Fibroblast of pulmonary artery (primary cell): ENCODE results near the gene LDAF1.
A peak's percentile ranks its signal among the peaks of the same experiment; 100 is the strongest.
"Not testable (repeated sequence)": the region's sequence is repeated elsewhere in the genome, so short reads cannot be mapped to it uniquely, and the experiment has no call there.

Experiments used
- DNase-seq: peaks from one replicate; pipeline ENCODE4 v3.0.0-alpha.2; 2010; ENCODE audit warnings: low read depth
- H3K4me3 ChIP-seq: replicated peaks from 2 replicates; pipeline ENCODE4 v1.5.1; 2011; ENCODE audit warnings: low read depth, mild to moderate bottlenecking, control low read depth, low read length, moderate library complexity
- TF ChIP-seq, protein P1 (sequence below): IDR thresholded peaks from 2 replicates; pipeline ENCODE4 v1.5.1; 2011; ENCODE audit warnings: mild to moderate bottlenecking, control low read depth, low read length, inconsistent platforms; ENCODE audit errors: missing control alignments

LDAF1 gene

DNA sequence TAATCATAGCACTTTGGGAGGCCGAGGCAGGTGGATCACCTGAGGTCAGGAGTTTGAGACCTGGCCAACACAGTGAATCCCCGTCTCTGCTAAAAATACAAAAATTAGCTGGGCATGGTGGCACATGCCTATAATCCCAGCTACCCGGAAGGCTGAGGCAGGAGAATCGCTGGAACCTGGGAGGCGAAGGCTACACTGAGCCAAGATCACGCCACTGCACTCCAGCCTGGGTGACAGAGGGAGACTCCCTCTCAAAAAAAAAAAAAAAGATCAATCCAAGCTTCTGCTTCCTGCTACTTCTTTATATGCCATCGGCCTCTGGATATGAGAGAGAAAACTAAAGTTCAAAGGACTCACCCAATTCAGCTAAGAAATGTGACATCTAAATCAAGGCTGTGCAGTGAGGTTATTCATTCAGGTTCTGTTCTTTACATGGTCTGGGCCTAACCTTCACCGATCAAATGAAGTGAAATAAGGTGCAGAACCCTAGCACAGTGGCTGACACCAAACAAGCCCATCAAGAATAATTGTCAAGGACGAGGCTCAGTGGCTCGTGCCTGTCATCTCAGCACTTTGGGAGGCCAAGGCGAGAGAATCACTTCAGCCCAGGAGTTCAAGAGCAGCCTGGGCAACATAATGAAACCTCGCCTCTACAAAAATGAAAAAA lies 27.3 kb downstream of the LDAF1 start:
- TF ChIP-seq, protein P1, sequence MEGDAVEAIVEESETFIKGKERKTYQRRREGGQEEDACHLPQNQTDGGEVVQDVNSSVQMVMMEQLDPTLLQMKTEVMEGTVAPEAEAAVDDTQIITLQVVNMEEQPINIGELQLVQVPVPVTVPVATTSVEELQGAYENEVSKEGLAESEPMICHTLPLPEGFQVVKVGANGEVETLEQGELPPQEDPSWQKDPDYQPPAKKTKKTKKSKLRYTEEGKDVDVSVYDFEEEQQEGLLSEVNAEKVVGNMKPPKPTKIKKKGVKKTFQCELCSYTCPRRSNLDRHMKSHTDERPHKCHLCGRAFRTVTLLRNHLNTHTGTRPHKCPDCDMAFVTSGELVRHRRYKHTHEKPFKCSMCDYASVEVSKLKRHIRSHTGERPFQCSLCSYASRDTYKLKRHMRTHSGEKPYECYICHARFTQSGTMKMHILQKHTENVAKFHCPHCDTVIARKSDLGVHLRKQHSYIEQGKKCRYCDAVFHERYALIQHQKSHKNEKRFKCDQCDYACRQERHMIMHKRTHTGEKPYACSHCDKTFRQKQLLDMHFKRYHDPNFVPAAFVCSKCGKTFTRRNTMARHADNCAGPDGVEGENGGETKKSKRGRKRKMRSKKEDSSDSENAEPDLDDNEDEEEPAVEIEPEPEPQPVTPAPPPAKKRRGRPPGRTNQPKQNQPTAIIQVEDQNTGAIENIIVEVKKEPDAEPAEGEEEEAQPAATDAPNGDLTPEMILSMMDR, result no peak
- H3K4me3 ChIP-seq, result no peak overlapping the region
- no peak for DNase-seq

GRCh38 chr16:21186326-21186691 lies 27.8 kb downstream of the LDAF1 start:
- TF ChIP-seq, protein P1, result no peak
- no peak for DNase-seq
- no peak overlapping the region for H3K4me3 ChIP-seq

DNA sequence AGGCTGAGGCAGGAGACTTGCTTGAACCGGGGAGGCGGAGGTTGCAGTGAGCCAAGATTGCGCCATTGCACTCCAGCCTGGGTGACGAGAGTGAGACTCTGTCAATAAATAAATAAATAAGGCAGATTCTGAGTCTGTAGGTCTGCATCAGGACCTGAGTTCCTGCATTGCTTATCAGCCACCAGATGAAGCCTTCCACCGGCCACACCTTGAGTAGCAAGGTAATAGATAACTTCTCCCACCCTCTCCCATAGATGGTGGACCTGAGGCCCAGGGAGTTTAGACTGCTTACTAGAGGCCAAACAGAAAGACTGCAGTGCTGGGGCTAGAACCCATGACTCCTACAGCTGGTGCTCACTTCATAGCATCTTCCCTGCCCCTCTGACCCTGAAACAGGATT lies 30.8 kb downstream of the LDAF1 start:
- TF ChIP-seq, protein P1, result no peak
- H3K4me3 ChIP-seq, result no peak overlapping the region
- no peak for DNase-seq

DNA sequence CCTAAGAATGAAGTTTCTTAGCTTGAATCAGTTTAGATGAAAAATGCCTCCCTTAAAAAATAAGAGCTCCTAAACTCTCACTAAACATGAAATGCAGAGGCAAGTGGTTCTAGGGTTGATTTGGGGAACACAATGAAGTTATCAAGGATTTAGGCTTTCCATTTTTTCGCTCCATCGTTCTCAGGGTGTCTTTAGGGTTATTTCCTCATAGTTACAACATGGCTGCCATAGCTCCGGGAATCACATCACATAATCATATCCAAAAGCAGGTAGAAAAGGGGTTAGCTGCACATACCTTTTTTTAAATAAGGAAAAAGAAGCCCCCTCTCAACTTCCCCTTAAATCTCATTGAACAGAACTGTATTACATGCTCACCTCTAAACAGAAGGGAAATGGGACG lies 31.5 kb downstream of the LDAF1 start:
- no peak overlapping the region for H3K4me3 ChIP-seq
- DNase-seq, result no peak
- TF ChIP-seq, protein P1, result no peak

DNA sequence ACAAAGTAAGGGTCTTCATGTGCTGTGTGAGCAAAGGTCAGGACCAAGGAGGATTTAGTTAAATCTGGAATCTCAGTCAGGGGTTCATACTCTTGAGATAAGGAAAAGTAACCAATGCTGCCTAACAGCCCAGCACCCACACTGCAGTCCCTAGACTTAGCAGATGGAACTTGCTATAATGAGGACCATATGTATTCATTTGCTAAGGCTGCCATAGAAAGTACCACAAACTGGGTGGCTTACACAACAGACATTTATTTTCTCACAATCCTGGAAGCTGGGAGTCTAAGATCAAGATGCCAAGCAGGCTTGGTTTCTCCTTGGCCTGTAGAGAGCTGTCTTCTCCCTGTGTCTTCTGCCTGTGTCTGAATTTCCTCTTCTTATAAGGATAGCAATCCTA lies 32.1 kb downstream of the LDAF1 start:
- DNase-seq, result no peak
- H3K4me3 ChIP-seq, result no peak overlapping the region
- TF ChIP-seq, protein P1, result no peak

GRCh38 chr16:21192991-21193390 lies 34.5 kb downstream of the LDAF1 start:
- TF ChIP-seq, protein P1, result no peak
- H3K4me3 ChIP-seq, result no peak overlapping the region
- DNase-seq, result no peak

GRCh38 chr16:21194771-21195301 lies 36.4 kb downstream of the LDAF1 start:
- no peak overlapping the region for H3K4me3 ChIP-seq
- peak; percentile 7 for DNase-seq
- TF ChIP-seq, protein P1, result no peak

GRCh38 chr16:21195330-21195729 lies 36.9 kb downstream of the LDAF1 start:
- not testable (repeated sequence) for H3K4me3 ChIP-seq, DNase-seq
